Measurements from ENCODE around the gene TTC9C. TPM values are rescaled to one million over a fixed set of nuclear protein-coding genes. Genes with fewer than 3 reads are reported as not detected.
"Not testable (repeated sequence)": the region's sequence is repeated elsewhere in the genome, so short reads cannot be mapped to it uniquely, and the experiment has no call there.

Gene TTC9C
- total and polyA plus RNA-seq, 2 of the 13 experiments (the other 11 are each of a cell fraction or from before 2014, with no cell fraction given) = 28.0 to 36.4 TPM

DNA sequence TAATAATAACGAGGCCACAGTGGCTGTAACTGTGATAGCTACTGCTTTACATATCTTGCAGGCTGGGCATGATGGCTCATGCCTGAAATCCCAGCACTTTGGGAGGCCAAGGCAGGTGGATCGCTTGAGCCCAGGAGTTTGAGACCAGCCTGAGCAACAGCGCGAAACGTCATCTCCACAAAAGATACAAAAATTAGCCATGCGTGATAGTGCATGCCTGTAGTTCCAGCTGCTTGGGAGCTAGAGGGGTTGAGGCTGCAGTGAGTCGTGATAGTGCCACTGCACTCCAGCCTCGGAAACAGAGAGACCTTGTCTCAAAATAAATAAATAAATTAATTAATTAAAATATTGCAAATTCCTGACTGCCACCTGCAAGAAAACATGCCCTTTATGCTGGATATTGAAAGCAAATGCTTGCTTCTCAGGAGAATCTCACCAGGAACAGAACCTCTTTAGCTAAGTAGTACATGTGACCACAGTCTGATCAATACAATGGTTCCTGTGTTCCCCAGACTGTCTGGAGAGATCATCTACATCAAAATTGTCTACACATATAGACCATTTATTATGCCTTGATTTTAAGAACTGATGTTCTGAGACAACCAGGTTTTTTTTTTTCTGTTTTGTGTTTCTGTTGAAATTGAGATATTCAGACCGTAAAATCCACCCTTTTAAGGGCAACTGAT lies 19.3 kb downstream of the TTC9C start:
- H3K79me2 ChIP-seq (ENCODE audit: insufficient read depth, low read length) = no peaks in the 10 kb centered on the region
- H3K9ac ChIP-seq (ENCODE audit: insufficient read depth, low read depth, low read length) = no peak overlapping the region
- H2AFZ ChIP-seq (ENCODE audit: low read length) = no peak overlapping the region
- no peaks in the 10 kb centered on the region for H3K27me3 ChIP-seq (ENCODE audit: control insufficient read depth in 1 of 2, insufficient read depth in 2 of 2, low read length in 2 of 2)
- no peaks in the 10 kb centered on the region for H3K9me3 ChIP-seq (ENCODE audit: low read length)
- ChIA-PET CTCF (ENCODE audit: low intra/inter-chr PET ratio, low total read pairs) (no interaction called here), POLR2A (interaction anchor here (1.9 to 2.0 kb wide), 2 partner anchors 14 to 20 kb away, joined by 6 to 10 read pairs; partner anchors contain the start of genes HNRNPUL2, POLR2G and TTC9C)
- intact Hi-C loops (cut with micrococcal nuclease; ENCODE audit: unreplicated experiment) = no loop called here
- no TSS peak for BruUV-seq (replicated peaks)
- H3K4me2 ChIP-seq (ENCODE audit: low read depth, low read length) = no peak overlapping the region
- TF ChIP-seq ETS1 (CRISPR knock-in tag; IDR thresholded peaks at IDR 0.05) (no peak), BRCA1 (CRISPR knock-in tag; IDR thresholded peaks at IDR 0.05) (no peak)
- 88% methylated on average over 9 of the region's 9 CpGs for WGBS (ENCODE audit: low lambda C conversion rate)
- no peaks in the 10 kb centered on the region for H3K4me1 ChIP-seq (ENCODE audit: insufficient read depth, low read length)
- in situ Hi-C loops (cut with HindIII; ENCODE audit: extremely low pct_ligation_motif_present, low pct_unique_long_range_greater_than_20kb) = no loop called here
- peaks cover 5 to 6% of the 10 kb centered on the region in 2 experiments; a peak in 3 of 5 replicates for H3K36me3 ChIP-seq (replicated peaks in 1 of 2; ENCODE audit: control insufficient read depth in 1 of 2, insufficient read depth in 2 of 2, low read length in 2 of 2)
- H4K20me1 ChIP-seq (ENCODE audit: insufficient read depth, low read length) = no peaks in the 10 kb centered on the region
- no peak for FAIRE-seq
- no peak overlapping the region for H3K27ac ChIP-seq (ENCODE audit: extremely low read length, insufficient read depth, low read length)
- ATAC-seq = no peak
- no peak overlapping the region for H3K4me3 ChIP-seq (replicated peaks in 1 of 3; ENCODE audit: insufficient read depth in 1 of 3, low read depth in 2 of 3, low read length in 3 of 3)
- DNase-seq (ENCODE audit: low spot score) = no peak

DNA sequence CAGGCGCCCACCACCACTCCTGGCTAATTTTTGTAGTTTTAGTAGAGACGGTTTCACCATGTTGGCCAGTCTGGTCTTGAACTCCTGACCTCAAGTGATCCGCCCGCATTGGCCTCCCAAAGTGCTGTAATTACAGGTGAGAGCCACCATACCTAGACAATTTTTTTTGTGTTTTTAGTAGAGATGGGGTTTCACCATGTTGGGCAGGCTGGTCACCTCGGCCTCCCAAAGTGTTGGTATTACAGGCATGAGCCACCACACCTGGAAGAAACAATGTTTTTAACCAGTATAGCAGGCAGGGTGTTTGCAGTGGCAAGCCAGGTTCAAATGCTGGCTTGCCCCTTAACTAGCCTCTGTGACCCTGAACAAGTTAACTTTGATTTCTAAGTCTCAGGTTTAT lies 21.6 kb downstream of the TTC9C start:
- POLR2A ChIA-PET; in situ Hi-C loops (cut with HindIII; ENCODE audit: extremely low pct_ligation_motif_present, low pct_unique_long_range_greater_than_20kb); CTCF ChIA-PET (ENCODE audit: low intra/inter-chr PET ratio, low total read pairs): not testable (repeated sequence)

More for the DNA sequence above, 21.6 kb downstream of the TTC9C start:
- H3K4me3 ChIP-seq (replicated peaks in 1 of 3; ENCODE audit: insufficient read depth in 1 of 3, low read depth in 2 of 3, low read length in 3 of 3); DNase-seq (ENCODE audit: low spot score); H3K79me2 ChIP-seq (ENCODE audit: insufficient read depth, low read length); H3K27ac ChIP-seq (ENCODE audit: extremely low read length, insufficient read depth, low read length); ATAC-seq; H4K20me1 ChIP-seq (ENCODE audit: insufficient read depth, low read length); H2AFZ ChIP-seq (ENCODE audit: low read length); H3K4me2 ChIP-seq (ENCODE audit: low read depth, low read length); BruUV-seq (replicated peaks); H3K9ac ChIP-seq (ENCODE audit: insufficient read depth, low read depth, low read length); FAIRE-seq; intact Hi-C loops (cut with micrococcal nuclease; ENCODE audit: unreplicated experiment); H3K9me3 ChIP-seq (ENCODE audit: low read length); H3K27me3 ChIP-seq (ENCODE audit: control insufficient read depth in 1 of 2, insufficient read depth in 2 of 2, low read length in 2 of 2); H3K36me3 ChIP-seq (replicated peaks in 1 of 2; ENCODE audit: control insufficient read depth in 1 of 2, insufficient read depth in 2 of 2, low read length in 2 of 2): not testable (repeated sequence)
- H3K4me1 ChIP-seq (ENCODE audit: insufficient read depth, low read length) = peaks cover 15% of the 10 kb centered on the region
- WGBS (ENCODE audit: low lambda C conversion rate) = 96% methylated on average over 5 of the region's 5 CpGs
